ENCODE measurements around the gene KCNK13. TPM values are rescaled to one million over a fixed set of nuclear protein-coding genes. Genes with fewer than 3 reads are reported as not detected.

The KCNK13 gene
- total RNA-seq, 3 donors from 2014 or later: not detected

DNA sequence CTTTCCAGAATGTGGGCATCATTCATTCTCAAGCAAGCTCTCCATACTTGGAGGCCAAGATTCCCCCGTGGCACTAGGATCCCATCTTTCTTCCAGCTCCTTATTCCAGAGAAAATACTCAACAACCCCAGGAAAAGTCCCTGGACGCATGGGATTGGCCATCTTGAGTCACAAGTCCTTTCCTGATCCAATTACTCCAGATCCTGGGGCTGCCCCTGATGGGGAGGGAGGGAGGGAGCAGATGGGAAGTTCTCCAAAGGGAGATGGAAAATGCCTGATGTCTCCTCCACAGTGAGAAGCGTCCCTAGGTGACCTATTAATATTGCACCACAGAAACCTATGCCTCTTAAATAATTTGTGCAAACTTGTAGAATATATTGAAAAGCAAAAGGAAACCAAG, 12.4 kb upstream of the KCNK13 start:
- no peak overlapping the region for H3K4me3 Mint-ChIP-seq

DNA sequence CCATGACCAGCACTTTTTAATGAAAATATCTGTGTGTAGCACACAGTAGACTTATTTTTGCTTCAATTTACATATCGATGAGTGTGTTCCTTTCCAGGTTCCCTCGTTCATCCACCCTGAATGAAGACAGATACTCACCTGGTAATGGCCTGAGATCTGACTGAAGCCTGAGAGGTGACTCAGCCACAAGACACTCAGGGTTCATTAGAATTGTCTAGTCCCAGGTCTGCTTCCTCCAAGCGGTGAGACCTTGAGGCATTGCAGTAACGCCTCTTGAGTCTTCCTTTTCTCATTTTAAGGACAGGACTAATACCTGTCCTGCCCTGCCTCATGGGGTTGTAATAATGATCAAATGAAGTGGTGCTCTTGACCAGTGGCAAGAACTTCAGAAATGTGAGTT, 11.5 kb upstream of the KCNK13 start:
- DNase-seq (no peak), ATAC-seq (no peak)
- no peak overlapping the region for H3K4me3 Mint-ChIP-seq
- no peaks in the 10 kb centered on the region for H3K4me1 Mint-ChIP-seq (ENCODE audit: low read depth)
- no peaks in the 10 kb centered on the region for H3K9me3 Mint-ChIP-seq
- H3K27me3 Mint-ChIP-seq (ENCODE audit: low read depth): peaks cover 25% of the 10 kb centered on the region
- no peaks in the 10 kb centered on the region for H3K36me3 Mint-ChIP-seq (ENCODE audit: insufficient read depth)

More for the DNA sequence above, 12.4 kb upstream of the KCNK13 start:
- no peaks in the 10 kb centered on the region for H3K4me1 Mint-ChIP-seq (ENCODE audit: low read depth)
- no peaks in the 10 kb centered on the region for H3K9me3 Mint-ChIP-seq
- ATAC-seq (no peak), DNase-seq (no peak)
- peaks cover 16% of the 10 kb centered on the region for H3K27me3 Mint-ChIP-seq (ENCODE audit: low read depth)
- peaks cover 4% of the 10 kb centered on the region for H3K36me3 Mint-ChIP-seq (ENCODE audit: insufficient read depth)

DNA sequence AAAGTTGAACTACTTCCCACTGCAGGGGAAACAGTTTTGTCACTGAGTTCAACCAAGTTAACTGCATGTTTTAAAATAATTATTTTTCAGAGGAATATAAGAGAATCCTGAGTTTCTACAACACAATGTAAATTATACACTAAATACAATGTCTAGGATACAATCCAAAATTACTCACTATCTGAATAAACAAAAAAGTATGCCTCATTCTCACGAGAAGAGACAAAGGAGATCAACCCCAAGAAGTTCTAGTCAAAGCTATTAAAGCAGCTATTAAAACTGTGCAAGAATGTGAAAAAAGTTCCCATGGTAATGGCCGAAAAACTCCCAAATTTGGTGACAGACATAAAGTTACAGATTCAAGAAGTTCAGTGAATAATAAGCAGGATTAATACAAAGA, 8.8 kb upstream of the KCNK13 start:
- DNase-seq (no peak), ATAC-seq (no peak)
- peaks cover 40% of the 10 kb centered on the region for H3K27me3 Mint-ChIP-seq (ENCODE audit: low read depth)
- no peak overlapping the region for H3K4me3 Mint-ChIP-seq
- no peaks in the 10 kb centered on the region for H3K9me3 Mint-ChIP-seq
- no peaks in the 10 kb centered on the region for H3K36me3 Mint-ChIP-seq (ENCODE audit: insufficient read depth)
- H3K4me1 Mint-ChIP-seq (ENCODE audit: low read depth): no peaks in the 10 kb centered on the region

DNA sequence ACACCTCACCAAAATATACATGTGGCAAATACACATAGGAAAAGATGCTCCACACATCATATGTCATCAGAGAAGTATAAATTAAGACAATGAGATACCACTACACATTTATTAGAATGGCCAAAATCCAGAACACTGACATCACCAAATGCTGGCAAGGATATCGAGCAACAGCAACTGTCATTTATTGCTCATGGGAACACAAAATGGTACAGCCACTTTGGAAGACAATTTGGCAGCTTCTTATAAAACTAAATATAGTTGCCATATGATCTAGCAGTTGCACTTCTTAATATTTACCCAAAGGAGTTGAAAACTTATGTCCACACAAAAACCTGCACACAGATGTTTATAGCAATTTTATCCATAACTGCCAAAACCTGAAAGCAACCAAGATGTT, 7.0 kb upstream of the KCNK13 start:
- no peaks in the 10 kb centered on the region for H3K9me3 Mint-ChIP-seq
- DNase-seq (no peak), ATAC-seq (no peak)
- no peaks in the 10 kb centered on the region for H3K36me3 Mint-ChIP-seq (ENCODE audit: insufficient read depth)
- H3K27me3 Mint-ChIP-seq (ENCODE audit: low read depth): peaks cover 53% of the 10 kb centered on the region
- peaks cover 9% of the 10 kb centered on the region for H3K4me1 Mint-ChIP-seq (ENCODE audit: low read depth)
- no peak overlapping the region for H3K4me3 Mint-ChIP-seq

DNA sequence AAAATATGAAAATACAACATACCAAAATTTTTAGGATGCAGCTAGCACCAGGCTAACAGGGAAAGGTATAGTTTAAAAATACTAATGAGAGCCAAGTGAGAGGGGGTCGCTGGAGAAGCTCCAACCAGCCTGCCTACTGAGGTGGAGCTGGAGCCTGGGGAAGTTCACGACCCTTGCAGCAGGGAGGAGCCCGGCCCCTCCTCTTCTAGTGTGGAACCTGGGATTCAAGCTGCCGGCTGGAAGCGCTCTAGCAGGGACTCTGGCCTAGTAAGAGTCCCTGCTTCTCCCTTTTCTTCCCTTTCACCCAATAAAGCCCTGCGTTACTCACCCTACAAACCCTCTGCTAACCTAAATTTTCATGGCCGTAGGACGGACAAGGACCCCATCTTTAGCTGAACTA, 5.0 kb upstream of the KCNK13 start:
- Mint-ChIP-seq H3K27me3 (ENCODE audit: low read depth) (peaks cover 56% of the 10 kb centered on the region), H3K4me1 (ENCODE audit: low read depth) (peaks cover 17% of the 10 kb centered on the region), H3K36me3 (ENCODE audit: insufficient read depth) (no peaks in the 10 kb centered on the region), H3K9me3 (no peaks in the 10 kb centered on the region), H3K4me3 (no peak overlapping the region)
- DNase-seq (no peak), ATAC-seq (no peak)

DNA sequence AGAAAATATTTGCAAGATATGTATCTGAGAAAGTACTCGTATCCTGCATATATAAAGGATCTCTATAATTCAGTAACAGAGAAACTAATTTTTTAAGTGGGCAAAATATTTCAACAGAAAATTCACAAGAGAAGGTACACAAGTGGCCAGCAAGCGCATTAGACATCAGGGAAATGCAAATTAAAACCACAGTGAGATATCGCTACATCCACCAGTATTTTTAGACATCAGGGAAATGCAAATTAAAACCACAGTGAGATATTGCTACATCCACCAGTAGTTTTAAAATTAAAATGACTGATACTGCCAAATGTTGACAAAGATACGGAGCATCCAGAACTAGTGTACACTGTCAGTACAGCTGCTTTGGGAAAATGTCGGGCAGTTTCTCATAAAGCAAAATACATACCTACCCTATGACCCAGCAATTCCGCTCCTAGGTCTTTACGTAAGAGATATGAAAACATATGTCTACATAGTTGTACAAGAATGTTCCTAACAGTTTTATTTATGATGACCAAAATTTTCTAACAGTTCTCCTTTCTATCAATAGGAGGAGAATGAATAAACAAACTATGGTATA, 2.8 kb upstream of the KCNK13 start:
- Mint-ChIP-seq H3K9me3 (no peaks in the 10 kb centered on the region), H3K36me3 (ENCODE audit: insufficient read depth) (no peaks in the 10 kb centered on the region), H3K27me3 (ENCODE audit: low read depth) (peaks cover 67% of the 10 kb centered on the region), H3K4me3 (peak overlapping the region; percentile 45), H3K4me1 (ENCODE audit: low read depth) (peaks cover 26% of the 10 kb centered on the region)
- DNase-seq (no peak), ATAC-seq (no peak)

DNA sequence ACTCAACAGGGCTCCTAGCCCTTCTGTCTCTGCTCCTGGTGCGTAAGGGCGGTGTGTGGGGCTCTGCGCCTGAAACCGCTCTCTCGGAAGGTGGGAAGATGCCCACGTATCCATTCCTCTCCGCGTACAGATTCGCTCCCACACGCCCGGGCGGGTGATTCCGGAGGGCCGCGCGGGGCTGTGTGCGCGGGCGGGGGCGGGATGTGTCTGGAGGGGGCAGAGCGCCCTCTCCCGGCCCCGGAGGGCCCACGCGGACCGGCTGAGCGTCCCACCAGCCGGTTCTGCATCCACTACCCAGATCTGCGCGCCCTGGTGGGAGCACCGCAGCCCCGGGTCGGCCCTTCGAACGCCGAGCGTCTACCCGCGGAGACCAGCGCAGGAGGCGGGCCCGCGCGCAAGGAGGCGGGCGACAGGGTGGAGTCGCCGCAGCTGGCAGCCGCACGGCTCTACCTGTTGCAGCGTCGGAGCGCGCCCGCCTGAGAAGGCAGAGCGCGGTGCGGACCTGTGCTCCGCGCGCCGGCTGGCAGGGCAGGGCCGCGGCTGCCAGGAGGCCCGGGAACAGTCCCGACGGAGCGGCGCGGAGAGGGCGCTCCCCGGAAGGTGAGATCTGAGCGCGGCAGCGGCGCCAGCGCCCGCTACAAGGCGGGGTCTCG, 1.4 kb upstream of the KCNK13 start:
- Mint-ChIP-seq H3K27me3 (ENCODE audit: low read depth) (peaks cover 66% of the 10 kb centered on the region), H3K36me3 (ENCODE audit: insufficient read depth) (no peaks in the 10 kb centered on the region), H3K4me3 (peak overlapping the region; percentile 53), H3K9me3 (no peaks in the 10 kb centered on the region), H3K4me1 (ENCODE audit: low read depth) (peaks cover 26% of the 10 kb centered on the region)
- peak; percentile 81 to 84 for ATAC-seq
- peak; percentile 28 for DNase-seq

DNA sequence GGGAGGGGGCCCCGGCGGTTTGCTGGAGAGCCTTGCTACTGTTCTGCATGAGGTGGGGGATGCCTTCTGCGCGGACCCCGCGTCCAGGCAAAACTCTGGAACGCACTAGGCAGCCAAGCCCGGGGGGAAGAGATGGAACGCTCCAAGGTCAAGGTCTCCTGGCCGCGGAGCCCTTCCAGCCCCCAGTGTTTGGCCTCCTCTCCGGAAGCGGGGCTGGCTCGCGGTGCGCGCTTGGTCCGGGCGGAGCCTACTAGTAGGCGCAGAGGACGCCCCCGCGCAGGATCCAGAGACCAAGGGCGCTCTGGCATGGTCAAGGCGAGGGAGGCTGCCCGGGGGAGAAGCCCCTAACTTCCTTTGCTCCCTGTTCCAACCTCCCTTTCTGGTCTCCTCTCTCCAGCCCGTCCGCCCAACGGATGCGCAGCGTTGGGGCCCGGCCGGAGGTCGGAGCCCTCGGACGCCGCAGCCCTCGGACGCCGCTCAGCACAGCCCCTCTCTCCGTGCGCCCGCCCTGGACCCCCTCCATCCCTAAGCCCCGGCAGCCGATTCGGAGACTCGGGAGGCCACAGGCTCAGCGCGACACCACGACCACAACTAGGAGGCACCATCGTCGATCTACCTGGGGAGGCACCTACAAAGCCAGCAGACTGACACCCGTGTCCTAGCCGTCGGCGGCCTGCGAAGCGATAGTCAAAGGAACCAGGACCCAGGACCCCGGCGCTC, 669 bp upstream of the KCNK13 start:
- Mint-ChIP-seq H3K27me3 (ENCODE audit: low read depth) (peaks cover 64% of the 10 kb centered on the region), H3K9me3 (no peaks in the 10 kb centered on the region), H3K4me3 (peak overlapping the region; percentile 53), H3K36me3 (ENCODE audit: insufficient read depth) (no peaks in the 10 kb centered on the region), H3K4me1 (ENCODE audit: low read depth) (peaks cover 26% of the 10 kb centered on the region)
- DNase-seq (no peak), ATAC-seq (peak in 1 of 2 donors; percentile 19)

DNA sequence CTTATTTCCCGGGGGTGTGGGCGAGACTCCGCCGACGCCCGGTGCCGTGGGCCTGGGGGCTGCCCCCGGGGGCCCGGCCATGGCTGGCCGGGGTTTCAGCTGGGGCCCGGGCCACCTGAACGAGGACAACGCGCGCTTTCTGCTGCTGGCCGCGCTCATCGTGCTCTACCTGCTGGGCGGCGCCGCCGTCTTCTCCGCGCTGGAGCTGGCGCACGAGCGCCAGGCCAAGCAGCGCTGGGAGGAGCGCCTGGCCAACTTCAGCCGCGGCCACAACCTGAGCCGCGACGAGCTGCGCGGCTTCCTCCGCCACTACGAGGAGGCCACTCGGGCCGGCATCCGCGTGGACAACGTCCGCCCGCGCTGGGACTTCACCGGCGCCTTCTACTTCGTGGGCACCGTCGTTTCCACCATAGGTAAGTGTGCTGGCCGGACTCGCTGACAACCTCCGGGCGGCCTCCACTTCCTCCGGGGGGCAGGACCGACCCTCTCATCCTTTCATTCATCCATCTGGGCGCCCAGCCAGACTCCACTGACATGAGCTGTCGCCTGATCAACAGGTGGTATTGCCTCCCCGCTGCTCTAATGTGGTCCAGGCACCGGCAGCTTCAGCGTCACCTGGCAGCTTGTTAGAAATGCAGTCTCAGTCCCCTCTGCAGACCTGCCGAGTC, 467 bp downstream of the KCNK13 start:
- ATAC-seq (peak in 1 of 2 donors; percentile 11), DNase-seq (no peak)
- H3K9me3 Mint-ChIP-seq: no peaks in the 10 kb centered on the region
- H3K4me1 Mint-ChIP-seq (ENCODE audit: low read depth): peaks cover 26% of the 10 kb centered on the region
- peaks cover 66% of the 10 kb centered on the region for H3K27me3 Mint-ChIP-seq (ENCODE audit: low read depth)
- H3K36me3 Mint-ChIP-seq (ENCODE audit: insufficient read depth): no peaks in the 10 kb centered on the region
- peak overlapping the region; percentile 73 for H3K4me3 Mint-ChIP-seq

DNA sequence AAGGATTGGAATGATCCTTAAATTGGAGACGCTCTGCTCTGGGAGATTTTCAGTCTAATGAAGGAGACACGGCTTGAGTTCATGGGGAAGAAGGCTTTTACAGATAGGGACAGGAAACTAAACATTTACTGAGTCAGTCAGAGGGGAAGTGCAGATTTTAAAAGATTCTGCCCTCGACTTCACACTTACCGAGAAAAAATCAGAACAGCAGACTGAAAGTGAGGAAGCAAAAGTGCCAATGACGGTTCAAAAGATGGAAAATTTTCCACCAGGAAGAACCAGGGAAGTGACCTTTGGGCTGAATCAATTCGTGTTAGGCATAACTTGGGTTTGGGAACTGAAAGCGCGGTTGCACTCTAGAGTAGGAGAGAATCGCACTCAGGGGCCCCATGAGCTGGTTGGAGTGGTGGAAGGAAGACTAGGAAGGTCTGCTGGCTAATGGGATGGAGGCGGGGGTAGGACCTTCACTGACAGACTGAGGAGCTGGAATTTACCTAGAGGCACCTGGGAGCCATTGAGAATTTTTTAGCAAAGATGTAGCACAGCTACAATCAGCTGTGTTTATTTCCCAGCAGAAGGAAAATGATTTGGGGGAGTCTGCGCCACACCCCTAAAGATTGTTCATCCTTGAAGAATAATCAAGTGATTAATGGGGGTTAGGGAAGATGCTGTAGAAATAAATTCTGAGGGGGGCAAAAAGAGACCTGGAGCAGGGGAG, 1.2 kb downstream of the KCNK13 start:
- DNase-seq (no peak), ATAC-seq (no peak)
- peaks cover 71% of the 10 kb centered on the region for H3K27me3 Mint-ChIP-seq (ENCODE audit: low read depth)
- peaks cover 26% of the 10 kb centered on the region for H3K4me1 Mint-ChIP-seq (ENCODE audit: low read depth)
- peak overlapping the region; percentile 73 for H3K4me3 Mint-ChIP-seq
- H3K36me3 Mint-ChIP-seq (ENCODE audit: insufficient read depth): no peaks in the 10 kb centered on the region
- H3K9me3 Mint-ChIP-seq: no peaks in the 10 kb centered on the region

DNA sequence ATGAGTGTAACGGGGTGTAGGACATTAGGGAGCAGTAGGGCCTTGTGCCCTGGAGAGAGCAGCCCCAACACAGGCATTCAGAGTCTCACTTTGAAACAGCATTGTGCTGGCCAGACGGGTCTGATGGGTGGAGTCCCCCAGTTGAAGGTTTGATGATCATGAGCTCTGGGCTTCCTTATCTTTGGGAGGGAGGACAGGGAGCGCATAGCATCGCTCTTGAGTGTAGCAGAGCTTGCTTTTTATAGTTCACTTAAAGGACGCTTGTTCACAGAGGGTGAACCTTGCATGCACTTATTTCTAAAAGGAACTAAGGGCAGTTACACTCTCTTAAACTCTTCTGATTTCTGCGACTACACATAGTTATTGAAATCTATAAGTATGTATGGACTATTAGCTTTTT, 10.6 kb downstream of the KCNK13 start:
- no peaks in the 10 kb centered on the region for H3K4me1 Mint-ChIP-seq (ENCODE audit: low read depth)
- H3K9me3 Mint-ChIP-seq: no peaks in the 10 kb centered on the region
- peaks cover 33% of the 10 kb centered on the region for H3K27me3 Mint-ChIP-seq (ENCODE audit: low read depth)
- no peaks in the 10 kb centered on the region for H3K36me3 Mint-ChIP-seq (ENCODE audit: insufficient read depth)
- DNase-seq (no peak), ATAC-seq (no peak)
- no peak overlapping the region for H3K4me3 Mint-ChIP-seq

DNA sequence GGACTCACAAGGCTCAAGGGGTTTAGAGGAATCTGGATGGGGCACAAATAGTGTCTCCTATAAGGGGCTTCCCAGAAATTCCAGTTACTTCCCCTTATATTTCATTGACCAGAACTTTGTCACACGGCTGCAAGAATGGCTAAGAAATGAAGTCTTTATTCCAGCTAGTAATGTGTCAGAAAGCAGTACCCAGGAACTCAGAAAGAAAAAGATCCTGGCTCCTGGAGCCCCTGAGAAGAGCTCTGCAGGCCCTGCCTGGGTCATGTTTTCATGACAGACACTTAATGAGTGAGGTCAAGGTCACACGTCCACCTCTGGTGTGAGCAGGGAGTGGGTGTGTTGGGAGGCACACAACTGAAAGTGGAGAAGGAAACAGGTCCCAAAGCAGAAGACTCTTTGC, 17.8 kb downstream of the KCNK13 start:
- H3K27me3 Mint-ChIP-seq (ENCODE audit: low read depth): peaks cover 43% of the 10 kb centered on the region
- ATAC-seq (no peak), DNase-seq (no peak)
- no peak overlapping the region for H3K4me3 Mint-ChIP-seq
- no peaks in the 10 kb centered on the region for H3K9me3 Mint-ChIP-seq
- H3K36me3 Mint-ChIP-seq (ENCODE audit: insufficient read depth): no peaks in the 10 kb centered on the region
- no peaks in the 10 kb centered on the region for H3K4me1 Mint-ChIP-seq (ENCODE audit: low read depth)

DNA sequence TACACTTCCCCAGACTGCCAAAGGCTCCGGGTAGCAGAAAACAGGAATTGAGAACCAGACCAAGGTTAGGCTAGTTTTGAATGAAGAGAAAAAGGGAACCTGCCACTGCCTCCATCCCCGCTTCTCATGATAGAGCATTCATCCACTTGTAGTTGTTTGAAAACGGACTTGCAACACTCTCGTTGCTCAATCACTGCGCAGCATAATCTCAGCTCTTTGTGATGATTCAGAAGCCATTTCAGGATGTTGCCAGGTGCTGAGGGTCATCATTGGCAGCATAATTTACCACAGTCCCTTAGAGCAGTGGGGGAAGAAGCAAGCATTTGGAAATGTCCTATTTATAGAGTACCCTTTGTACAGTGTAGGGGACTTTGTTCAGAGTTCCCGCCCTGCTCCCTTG, 25.6 kb downstream of the KCNK13 start:
- Mint-ChIP-seq H3K4me1 (ENCODE audit: low read depth) (no peaks in the 10 kb centered on the region), H3K36me3 (ENCODE audit: insufficient read depth) (peaks cover 2% of the 10 kb centered on the region), H3K27me3 (ENCODE audit: low read depth) (peaks cover 18% of the 10 kb centered on the region), H3K4me3 (no peak overlapping the region), H3K9me3 (no peaks in the 10 kb centered on the region)
- DNase-seq (no peak), ATAC-seq (no peak)

DNA sequence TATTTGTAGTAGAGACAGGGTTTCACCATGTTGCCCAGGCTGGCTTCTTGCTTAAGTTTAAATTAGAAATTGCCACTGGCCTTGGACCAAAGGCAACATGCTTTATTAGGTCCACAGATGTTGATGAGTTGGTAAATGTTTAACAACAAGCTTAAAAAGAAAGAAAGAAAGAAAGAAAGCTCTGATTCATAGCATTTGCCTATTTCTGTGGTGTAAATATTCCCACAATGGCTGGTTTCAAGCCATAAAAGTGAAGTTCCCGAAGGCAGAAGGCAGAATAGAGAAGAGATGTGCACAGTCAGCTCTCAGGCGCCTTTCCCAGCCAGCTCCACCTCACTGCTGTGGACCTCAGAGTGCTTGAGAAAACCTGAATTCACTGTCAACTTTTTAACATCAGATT, 26.4 kb downstream of the KCNK13 start:
- no peaks in the 10 kb centered on the region for H3K4me1 Mint-ChIP-seq (ENCODE audit: low read depth)
- H3K4me3 Mint-ChIP-seq: no peak overlapping the region
- peaks cover 2% of the 10 kb centered on the region for H3K36me3 Mint-ChIP-seq (ENCODE audit: insufficient read depth)
- ATAC-seq (no peak), DNase-seq (no peak)
- peaks cover 17% of the 10 kb centered on the region for H3K27me3 Mint-ChIP-seq (ENCODE audit: low read depth)
- H3K9me3 Mint-ChIP-seq: no peaks in the 10 kb centered on the region
